SK-N-SH (cell line): Measurements from ENCODE around the gene KRT33A. TPM values are rescaled to one million over a fixed set of nuclear protein-coding genes. Genes with fewer than 3 reads are reported as not detected.
"Not testable (repeated sequence)": the region's sequence is repeated elsewhere in the genome, so short reads cannot be mapped to it uniquely, and the experiment has no call there.

Experiments
- CTCF ChIA-PET: fragments of 300-600, 350-600 bp; formaldehyde crosslinking; extraction: SDS; loops from one replicate; lab custom pipeline; 2021; lab: Yijun Ruan, JAX
- POLR2A ChIA-PET: fragments of 350-600 bp; sonication (Branson Sonifier 250); formaldehyde crosslinking; extraction: SDS; loops from one replicate; lab custom pipeline; 2020; ENCODE audit warnings: antibody characterized with exemption, inconsistent platforms; lab: Yijun Ruan, JAX
- DNase-seq: peaks from one replicate; pipeline ENCODE4 v3.0.0; 2012
- H2AFZ ChIP-seq: fragments of 200-600 bp; sonication (generic); 2 replicates; pipeline ENCODE4 v1.8.1; 2016; ENCODE audit warnings: antibody characterized with exemption, mild to moderate bottlenecking, low read depth
- H3F3A ChIP-seq: fragments of 200-600 bp; sonication (generic); replicated peaks from 2 replicates; pipeline ENCODE3; 2016; ENCODE audit warnings: antibody characterized with exemption, mild to moderate bottlenecking; ENCODE audit not compliant: insufficient read depth
- H3K27ac ChIP-seq, 2 experiments: fragments of 200-500 bp in 1 of 2; fragments of 200-600 bp in 1 of 2; sonication (Bioruptor generic) in 1 of 2; sonication (generic), shearing (Covaris generic) in 1 of 2; 2 replicates each; pipeline versions ENCODE4 v1.5.1 to v1.6.1; 2014 to 2016; ENCODE audit warnings: low read depth in 2 of 2, inconsistent platforms in 1 of 2, low read length in 1 of 2, mild to moderate bottlenecking in 1 of 2, mixed read lengths in 1 of 2
- H3K27me3 ChIP-seq: fragments of 200-600 bp; sonication (generic), shearing (Covaris generic); 2 replicates; pipeline ENCODE4 v1.6.1; 2016; ENCODE audit warnings: mixed run types; ENCODE audit not compliant: insufficient read depth
- H3K36me3 ChIP-seq, 2 experiments: fragments of 200-500 bp in 1 of 2; fragments of 200-600 bp in 1 of 2; sonication (Bioruptor generic) in 1 of 2; sonication (generic) in 1 of 2; replicated peaks in 1 of 2; 2 replicates each; pipeline versions ENCODE3 to v1.5.1; 2014 to 2016; ENCODE audit warnings: low read length in 1 of 2, mild to moderate bottlenecking in 1 of 2; ENCODE audit not compliant: insufficient read depth in 2 of 2, control insufficient read depth in 1 of 2
- H3K4me1 ChIP-seq, 2 experiments: fragments of 200-500 bp in 1 of 2; fragments of 200-600 bp in 1 of 2; sonication (Bioruptor generic) in 1 of 2; sonication (generic), shearing (Covaris generic) in 1 of 2; 2 replicates each; pipeline versions ENCODE4 v1.5.1 to v1.6.1; 2014 to 2016; ENCODE audit warnings: low read depth in 1 of 2, low read length in 1 of 2, mixed run types in 1 of 2; ENCODE audit not compliant: insufficient read depth in 2 of 2, control insufficient read depth in 1 of 2
- H3K4me2 ChIP-seq: fragments of 200-600 bp; sonication (generic), shearing (Covaris generic); 2 replicates; pipeline ENCODE4 v1.6.1; 2017; ENCODE audit warnings: mixed run types
- H3K4me3 ChIP-seq, 2 experiments: fragments of 200-500 bp in 1 of 2; fragments of 200-600 bp in 1 of 2; sonication (Bioruptor generic) in 1 of 2; sonication (generic), shearing (Covaris generic) in 1 of 2; 2 replicates each; pipeline versions ENCODE4 v1.5.1 to v1.8.1; 2014 to 2016; ENCODE audit warnings: low read depth in 2 of 2, inconsistent platforms in 1 of 2, low read length in 1 of 2, mild to moderate bottlenecking in 1 of 2, mixed read lengths in 1 of 2, moderate library complexity in 1 of 2
- H3K79me2 ChIP-seq: fragments of 200-600 bp; sonication (generic); 2 replicates; pipeline ENCODE4 v1.8.1; 2017; ENCODE audit warnings: mild to moderate bottlenecking; ENCODE audit not compliant: insufficient read depth
- H3K9ac ChIP-seq: fragments of 200-600 bp; sonication (generic); 2 replicates; pipeline ENCODE4 v1.6.1; 2017; ENCODE audit warnings: mixed run types
- H3K9me2 ChIP-seq: fragments of 200-600 bp; sonication (generic); 2 replicates; pipeline ENCODE4 v1.6.1; 2017; ENCODE audit warnings: mixed run types
- H3K9me3 ChIP-seq: fragments of 200-600 bp; sonication (generic); 2 replicates; pipeline ENCODE4 v1.6.1; 2017; ENCODE audit warnings: mixed run types, mild to moderate bottlenecking, moderate library complexity
- H4K20me1 ChIP-seq: fragments of 200-600 bp; sonication (generic); 2 replicates; pipeline ENCODE4 v1.6.1; 2017; ENCODE audit warnings: mild to moderate bottlenecking, mixed run types; ENCODE audit not compliant: insufficient read depth
- EP300 ChIP-seq, 2 experiments: IDR thresholded peaks; 2 replicates each; pipeline versions ENCODE4 v1.4.0 to v1.6.1; 2012; ENCODE audit warnings: borderline replicate concordance in 1 of 2, low read depth in 1 of 2, low read length in 1 of 2
- EZH2phosphoT487 ChIP-seq: fragments of 200-600 bp; sonication (generic); IDR thresholded peaks from 2 replicates; pipeline ENCODE4 v1.6.1; 2017; ENCODE audit warnings: low read depth, mixed run types, mild to moderate bottlenecking, antibody characterized with exemption, moderate library complexity, borderline replicate concordance
- FOSL2 ChIP-seq: IDR thresholded peaks from 2 replicates; pipeline ENCODE4 v1.4.0; 2012; ENCODE audit warnings: low read depth, mild to moderate bottlenecking, moderate library complexity, borderline replicate concordance
- FOXM1 ChIP-seq: IDR thresholded peaks from 2 replicates; pipeline ENCODE4 v1.4.0; 2012; ENCODE audit warnings: low read depth, mild to moderate bottlenecking
- JUND ChIP-seq: IDR thresholded peaks from 2 replicates; pipeline ENCODE4 v1.4.0; 2012
- MXI1 ChIP-seq: IDR thresholded peaks from 2 replicates; pipeline ENCODE4 v1.6.1; 2012; ENCODE audit warnings: mild to moderate bottlenecking, low read depth, low read length, improper control_type of control experiment
- PBX3 ChIP-seq: IDR thresholded peaks from 2 replicates; pipeline ENCODE4; 2012
- POLR2AphosphoS5 ChIP-seq: IDR thresholded peaks from 2 replicates; pipeline ENCODE4 v1.6.1; 2012; ENCODE audit warnings: low read depth, low read length
- RAD21 ChIP-seq: IDR thresholded peaks from 2 replicates; pipeline ENCODE4 v1.6.1; 2012; ENCODE audit warnings: mild to moderate bottlenecking, low read length
- REST ChIP-seq: IDR thresholded peaks from 2 replicates; pipeline ENCODE4 v1.6.1; 2012; ENCODE audit warnings: mild to moderate bottlenecking, low read depth, low read length, moderate library complexity
- RFX5 ChIP-seq: IDR thresholded peaks from 2 replicates; pipeline ENCODE4 v1.6.1; 2012; ENCODE audit warnings: mild to moderate bottlenecking, improper control_type of control experiment, low read length
- SMC3 ChIP-seq: IDR thresholded peaks from 2 replicates; pipeline ENCODE4 v1.6.1; 2012; ENCODE audit warnings: low read depth, low read length, improper control_type of control experiment
- TAF1 ChIP-seq: IDR thresholded peaks from 2 replicates; pipeline ENCODE4 v1.6.1; 2012; ENCODE audit warnings: low read depth, mild to moderate bottlenecking, low read length, moderate library complexity, borderline replicate concordance
- YY1 ChIP-seq: IDR thresholded peaks from 2 replicates; pipeline ENCODE4 v1.4.0; 2012; ENCODE audit warnings: low read depth, mild to moderate bottlenecking
- WGBS: methylation state at CpG from one replicate; pipeline ENCODE4 v1.1.6; 2017; ENCODE audit warnings: low lambda C conversion rate; 5-methylcytosine and 5-hydroxymethylcytosine counted together
- polyA plus RNA-seq, 3 experiments: library from polyadenylated mRNA; depleted of rRNA; stranded (reverse); fragments of >200 nt; gene quantifications; 2 replicates each; pipeline ENCODE4 v1.2.3, GENCODE V29; 2012
- TF ChIP-seq, protein P1 (sequence below): IDR thresholded peaks from 2 replicates; pipeline ENCODE4 v1.4.0; 2012; ENCODE audit warnings: low read depth, borderline replicate concordance

The KRT33A gene
- polyA plus RNA-seq, 1 of the 3 experiments (the other 2 are of a cell fraction), result not detected

DNA sequence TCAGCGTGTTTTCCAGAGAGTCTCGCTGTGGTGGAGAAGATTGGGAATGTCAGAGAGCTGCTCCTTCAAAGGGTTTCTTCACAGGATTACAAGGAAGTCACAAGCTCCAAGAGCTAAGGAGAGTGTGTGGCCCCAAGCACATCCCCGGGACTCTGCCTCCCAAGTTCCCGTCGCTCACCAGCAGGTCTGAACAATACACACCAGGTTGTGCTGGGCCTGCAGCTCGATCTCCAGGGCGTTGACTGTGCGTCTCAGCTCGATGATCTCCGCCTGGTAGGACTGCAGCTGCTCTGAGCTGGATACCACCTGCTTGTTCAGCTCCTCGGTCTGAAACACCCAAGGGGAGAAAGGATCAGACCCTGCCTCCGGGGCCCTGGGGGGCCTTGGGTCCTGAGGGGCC is 44.4 kb upstream of the KRT33A start:
- H3K4me3 ChIP-seq, H3K36me3 ChIP-seq, H3K9ac ChIP-seq, H3K27ac ChIP-seq, H3K27me3 ChIP-seq, H3K79me2 ChIP-seq, DNase-seq, CTCF ChIA-PET, H4K20me1 ChIP-seq, H3F3A ChIP-seq, H3K4me2 ChIP-seq, H3K9me2 ChIP-seq, H3K4me1 ChIP-seq, H2AFZ ChIP-seq, H3K9me3 ChIP-seq, POLR2A ChIA-PET: not testable (repeated sequence)
- WGBS, result 52% methylated on average over 3 of the region's 12 CpGs

GRCh38 chr17:41394254-41394996 is 43.8 kb upstream of the KRT33A start:
- no peaks in the 10 kb centered on the region for H3K27me3 ChIP-seq
- H3F3A ChIP-seq, result no peaks in the 10 kb centered on the region
- no peak for DNase-seq
- TF ChIP-seq EZH2phosphoT487 (no peak), RFX5 (no peak), POLR2AphosphoS5 (no peak), MXI1 (no peak), TAF1 (no peak), PBX3 (no peak), REST (no peak), YY1 (no peak), JUND (peak; percentile 11; the same call in 1 of the 2 replicates), FOSL2 (0 out of 2 replicates have a peak, but pooled peaks have one; percentile 24), FOXM1 (no peak), RAD21 (no peak), SMC3 (no peak), EP300 (IDR thresholded peaks at IDR 0.05; ENCODE audit: borderline replicate concordance in 1 of 2, low read depth in 1 of 2, low read length in 1 of 2) (no peak)
- TF ChIP-seq, protein P1, sequence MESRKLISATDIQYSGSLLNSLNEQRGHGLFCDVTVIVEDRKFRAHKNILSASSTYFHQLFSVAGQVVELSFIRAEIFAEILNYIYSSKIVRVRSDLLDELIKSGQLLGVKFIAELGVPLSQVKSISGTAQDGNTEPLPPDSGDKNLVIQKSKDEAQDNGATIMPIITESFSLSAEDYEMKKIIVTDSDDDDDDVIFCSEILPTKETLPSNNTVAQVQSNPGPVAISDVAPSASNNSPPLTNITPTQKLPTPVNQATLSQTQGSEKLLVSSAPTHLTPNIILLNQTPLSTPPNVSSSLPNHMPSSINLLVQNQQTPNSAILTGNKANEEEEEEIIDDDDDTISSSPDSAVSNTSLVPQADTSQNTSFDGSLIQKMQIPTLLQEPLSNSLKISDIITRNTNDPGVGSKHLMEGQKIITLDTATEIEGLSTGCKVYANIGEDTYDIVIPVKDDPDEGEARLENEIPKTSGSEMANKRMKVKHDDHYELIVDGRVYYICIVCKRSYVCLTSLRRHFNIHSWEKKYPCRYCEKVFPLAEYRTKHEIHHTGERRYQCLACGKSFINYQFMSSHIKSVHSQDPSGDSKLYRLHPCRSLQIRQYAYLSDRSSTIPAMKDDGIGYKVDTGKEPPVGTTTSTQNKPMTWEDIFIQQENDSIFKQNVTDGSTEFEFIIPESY, result no peak
- 76% methylated on average over 10 of the region's 10 CpGs for WGBS
- no peak overlapping the region for H3K9ac ChIP-seq
- H3K36me3 ChIP-seq, result no peaks in the 10 kb centered on the region
- no peak overlapping the region for H3K27ac ChIP-seq
- peaks cover 0 to 4% of the 10 kb centered on the region in 2 experiments; a peak in 1 of 4 replicates for H3K4me1 ChIP-seq
- H3K9me3 ChIP-seq, result no peaks in the 10 kb centered on the region
- H3K4me2 ChIP-seq, result no peak overlapping the region
- no peak overlapping the region for H2AFZ ChIP-seq
- H3K4me3 ChIP-seq, result no peak overlapping the region
- no peaks in the 10 kb centered on the region for H4K20me1 ChIP-seq
- POLR2A ChIA-PET, result no interaction called here
- H3K9me2 ChIP-seq, result no peaks in the 10 kb centered on the region
- CTCF ChIA-PET, result interaction anchor here (1.0 kb wide), 1 partner anchor 446 kb away, joined by 3 read pairs; no protein-coding TSS in a partner anchor
- no peaks in the 10 kb centered on the region for H3K79me2 ChIP-seq
